ENCODE results near the gene FTO.

DNA sequence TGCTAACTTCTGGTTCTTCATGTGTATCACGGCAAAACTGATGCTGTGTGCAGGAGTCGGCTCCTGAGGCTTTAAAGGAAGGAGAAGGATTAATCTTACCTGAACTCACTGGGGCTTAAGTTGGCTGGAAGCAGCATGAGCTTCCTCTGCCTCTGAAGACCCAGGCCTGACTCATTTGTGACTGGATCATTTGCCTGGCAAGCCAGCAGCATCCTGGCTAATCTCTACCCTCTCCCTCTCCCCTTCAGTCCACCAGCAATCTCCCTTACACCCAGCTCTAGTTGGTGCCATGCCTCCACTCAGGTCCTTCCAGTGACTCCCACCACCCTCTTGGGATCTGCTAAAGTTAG, 432.3 kb downstream of the FTO start:
- no peak for TF ChIP-seq RFX5 (IDR thresholded peaks at IDR 0.05; ENCODE audit: borderline replicate concordance, low read depth, low read length)
- no peak for TF ChIP-seq FOSL1 (IDR thresholded peaks at IDR 0.05; ENCODE audit: insufficient read depth, low read depth, low read length)
- TF ChIP-seq YY1 (IDR thresholded peaks at IDR 0.05; ENCODE audit: low read depth, low read length): no peak
- TF ChIP-seq POLR2AphosphoS5 (IDR thresholded peaks at IDR 0.05; ENCODE audit: low read depth, low read length): no peak
- TF ChIP-seq KDM1A (IDR thresholded peaks at IDR 0.05; ENCODE audit: borderline replicate concordance, low read length): no peak
- no peak for TF ChIP-seq POLR2A (IDR thresholded peaks at IDR 0.05; ENCODE audit: control extremely low read depth in 1 of 2, low read depth in 2 of 2, low read length in 2 of 2)
- TF ChIP-seq, protein P1, sequence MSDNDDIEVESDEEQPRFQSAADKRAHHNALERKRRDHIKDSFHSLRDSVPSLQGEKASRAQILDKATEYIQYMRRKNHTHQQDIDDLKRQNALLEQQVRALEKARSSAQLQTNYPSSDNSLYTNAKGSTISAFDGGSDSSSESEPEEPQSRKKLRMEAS (IDR thresholded peaks at IDR 0.05): no peak
- no peak for TF ChIP-seq RNF2 (IDR thresholded peaks at IDR 0.05; ENCODE audit: borderline replicate concordance, low read depth, low read length, missing control alignments, poor library complexity, severe bottlenecking)

Data from H1 (cell line).